ENCODE measurements around the gene CDO1. TPM values are rescaled to one million over a fixed set of nuclear protein-coding genes. Genes with fewer than 3 reads are reported as not detected.
A peak's percentile ranks its signal among the peaks of the same experiment; 100 is the strongest.

The CDO1 gene
- total RNA-seq: under 1 TPM in 1 of 2 experiments, not detected in 1; 0.16 TPM
- not detected for polyA plus RNA-seq

DNA sequence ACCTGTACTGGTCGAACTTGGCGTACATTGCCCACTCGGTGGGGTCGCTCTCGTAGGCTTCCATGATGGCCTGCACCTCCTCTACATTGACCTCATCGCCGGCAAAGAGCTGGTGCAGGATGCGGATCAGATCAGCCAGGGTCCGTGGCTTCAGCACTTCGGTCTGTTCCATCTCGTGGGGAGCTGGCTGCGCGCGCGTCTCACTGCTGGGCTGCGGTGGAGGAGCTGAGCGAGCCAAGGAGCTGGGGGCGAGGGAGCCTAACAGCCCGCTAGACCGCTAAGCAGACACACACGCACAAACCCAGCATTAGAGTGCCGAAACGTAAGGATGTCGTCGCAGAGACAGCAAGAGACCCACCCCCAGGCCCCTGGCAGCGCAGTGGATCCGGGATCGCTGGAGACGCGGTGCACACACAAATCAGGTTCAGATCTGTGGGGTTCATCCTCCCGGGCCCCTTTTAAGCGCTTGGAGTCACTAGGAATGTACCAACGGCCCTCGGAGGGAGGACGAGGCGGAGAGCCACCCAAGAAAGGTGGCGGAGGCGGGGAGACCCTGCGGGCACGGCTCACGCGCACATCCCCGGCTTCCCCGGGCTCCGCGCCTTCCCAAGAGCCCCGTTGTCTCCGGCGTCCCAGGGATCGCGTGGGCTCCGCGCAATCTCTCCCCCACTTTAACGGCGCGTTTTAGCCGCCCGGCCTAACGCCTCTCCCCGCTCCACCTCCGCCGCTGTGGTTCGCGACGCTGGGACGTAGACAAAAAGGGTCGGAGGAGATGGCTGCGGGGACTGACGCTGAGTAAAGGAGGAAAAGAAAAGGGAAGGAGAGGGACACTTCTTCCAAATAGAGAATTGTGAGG is at the start of gene CDO1:
Gene CDO1, minus strand, starts transcription at position 434 of the 856 bp plus-strand sequence. Its CDS starts 262 bp downstream, at position 172.
- ChIA-PET CTCF (interaction anchor here (0.6 kb wide), 1 partner anchor 719 kb away, joined by 3 read pairs; no protein-coding TSS in a partner anchor), POLR2A (no interaction called here)
- DNase-seq: no peak
- H3K9me3 ChIP-seq (ENCODE audit: low read length): no peaks in the 10 kb centered on the region
- Mint-ChIP-seq H3K4me1 (peaks cover 16 to 26% (median 20%) of the 10 kb centered on the region in 3 donors), H3K4me3 (peak within 1 kb of the TSS; percentile 33 to 85 (median 69)), H3K36me3 (no peaks in the 10 kb centered on the region), H3K27me3 (peaks cover 56 to 79% of the 10 kb centered on the region in 2 donors), H3K27ac (no peak within 1 kb of the TSS), H3K9me3 (no peaks in the 10 kb centered on the region)
- H3K27ac ChIP-seq (ENCODE audit: low read depth, low read length): no peak within 1 kb of the TSS
- no peak within 1 kb of the TSS for H3K4me3 ChIP-seq (ENCODE audit: low read length)
- H3K4me1 ChIP-seq (ENCODE audit: insufficient read depth, low read length): no peaks in the 10 kb centered on the region
- H3K36me3 ChIP-seq (ENCODE audit: insufficient read depth, low read length): no peaks in the 10 kb centered on the region
- peaks cover 34% of the 10 kb centered on the region for H3K27me3 ChIP-seq (ENCODE audit: insufficient read depth, low read length, poor library complexity, severe bottlenecking)

DNA sequence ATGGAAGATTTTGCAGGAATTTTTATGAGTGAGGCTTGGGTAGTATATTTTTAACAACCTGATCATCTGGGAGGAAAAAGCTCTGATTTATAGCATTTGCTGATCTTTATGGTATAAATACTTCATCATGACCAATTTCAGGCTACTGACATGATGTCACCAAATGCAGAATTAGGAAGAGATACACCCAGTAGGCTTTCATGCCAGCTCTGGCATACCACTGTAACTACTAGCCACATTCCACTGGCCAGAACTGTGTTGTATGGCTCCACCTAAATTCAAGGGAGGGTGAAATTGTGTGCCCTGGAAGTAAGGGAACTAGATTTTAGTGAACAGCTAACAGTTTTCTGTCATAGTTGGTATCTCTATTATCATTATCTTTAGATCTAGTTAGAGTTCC is 42.9 kb upstream of the CDO1 start:
- Histone ChIP-seq H3K36me3 (ENCODE audit: insufficient read depth, low read length) (peaks cover under 1% of the 10 kb centered on the region), H3K4me1 (ENCODE audit: insufficient read depth, low read length) (no peaks in the 10 kb centered on the region), H3K27ac (ENCODE audit: low read depth, low read length) (no peak overlapping the region), H3K27me3 (ENCODE audit: insufficient read depth, low read length, poor library complexity, severe bottlenecking) (no peaks in the 10 kb centered on the region), H3K9me3 (ENCODE audit: low read length) (no peaks in the 10 kb centered on the region), H3K4me3 (ENCODE audit: low read length) (no peak overlapping the region)
- Mint-ChIP-seq H3K4me3 (no peak overlapping the region), H3K36me3 (peaks cover 0 to 2% (median 1%) of the 10 kb centered on the region in 3 donors), H3K4me1 (peaks cover 28 to 54% (median 49%) of the 10 kb centered on the region in 3 donors), H3K9me3 (peaks cover 0 to 2% (median 0%) of the 10 kb centered on the region in 5 donors), H3K27ac (no peak overlapping the region), H3K27me3 (no peaks in the 10 kb centered on the region)
- DNase-seq: no peak
- ChIA-PET CTCF (no interaction called here), POLR2A (no interaction called here)

DNA sequence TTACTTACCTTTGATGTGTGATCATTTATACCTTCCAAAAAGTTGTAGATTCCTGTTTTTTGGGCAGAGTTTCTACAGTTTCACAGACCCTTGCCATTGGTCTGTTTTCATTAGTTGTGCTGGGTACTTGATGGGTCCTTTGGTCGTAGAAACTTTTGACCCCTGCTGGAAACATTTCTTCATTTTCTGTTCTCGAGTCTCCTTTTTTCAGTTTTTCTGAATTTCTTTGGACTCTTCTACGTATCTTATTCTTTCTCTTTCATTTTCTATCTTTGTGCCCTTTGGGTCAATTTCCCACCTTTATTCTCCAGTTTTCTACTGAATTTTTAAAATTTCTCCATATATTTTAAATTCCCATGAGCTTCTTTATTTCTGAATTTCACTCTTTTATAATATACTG is 41.9 kb upstream of the CDO1 start:
- peaks cover 4 to 8% (median 6%) of the 10 kb centered on the region in 3 donors for H3K36me3 Mint-ChIP-seq
- no peak overlapping the region for H3K27ac ChIP-seq (ENCODE audit: low read depth, low read length)
- H3K27me3 ChIP-seq (ENCODE audit: insufficient read depth, low read length, poor library complexity, severe bottlenecking): no peaks in the 10 kb centered on the region
- no peak for DNase-seq
- H3K4me3 Mint-ChIP-seq: peak overlapping the region in 6 of 7 donors; percentile 7 to 63 (median 28)
- POLR2A ChIA-PET: no interaction called here
- H3K36me3 ChIP-seq (ENCODE audit: insufficient read depth, low read length): peaks cover 5% of the 10 kb centered on the region
- H3K4me1 ChIP-seq (ENCODE audit: insufficient read depth, low read length): no peaks in the 10 kb centered on the region
- no peak overlapping the region for H3K4me3 ChIP-seq (ENCODE audit: low read length)
- peaks cover 0 to 7% (median 5%) of the 10 kb centered on the region in 5 donors for H3K9me3 Mint-ChIP-seq
- no peaks in the 10 kb centered on the region for H3K27me3 Mint-ChIP-seq
- peak overlapping the region in 1 of 8 donors; percentile 63 for H3K27ac Mint-ChIP-seq
- CTCF ChIA-PET: no interaction called here
- no peaks in the 10 kb centered on the region for H3K9me3 ChIP-seq (ENCODE audit: low read length)
- H3K4me1 Mint-ChIP-seq: peaks cover 32 to 54% (median 45%) of the 10 kb centered on the region in 3 donors

DNA sequence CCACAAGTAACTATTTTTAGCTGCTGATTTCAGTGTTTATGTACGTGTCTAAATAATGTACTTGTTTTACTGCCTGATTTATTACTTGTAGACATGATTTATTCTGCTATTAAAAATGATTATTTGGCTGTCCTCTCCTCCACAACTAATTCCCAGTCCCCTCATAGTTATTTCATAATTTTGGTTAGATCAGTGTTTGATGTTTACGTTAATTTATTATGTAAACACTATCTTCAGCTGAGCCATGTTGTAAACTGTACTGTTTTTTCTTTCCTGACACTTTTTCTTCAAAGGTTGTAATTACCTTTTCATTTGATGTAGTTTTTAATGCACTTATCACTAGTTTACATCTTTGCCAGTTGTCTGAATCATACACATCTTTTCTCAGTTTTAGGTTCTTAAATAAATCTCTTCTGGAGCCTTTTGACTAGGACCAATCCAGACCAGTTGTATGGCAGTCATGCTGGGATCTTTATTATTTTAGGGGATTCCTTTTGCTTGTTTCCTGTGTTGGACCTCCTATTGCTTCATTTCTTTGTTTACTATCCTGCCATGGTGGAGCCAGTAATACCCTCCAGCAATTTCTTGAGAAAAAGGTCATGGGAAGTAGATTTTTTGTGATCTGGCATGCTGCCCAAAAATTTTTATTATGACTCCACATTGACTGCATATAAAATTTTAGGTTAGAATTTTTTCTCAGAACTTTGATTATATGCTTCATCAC is 41.3 kb upstream of the CDO1 start:
- ChIA-PET POLR2A (no interaction called here), CTCF (no interaction called here)
- Mint-ChIP-seq H3K4me1 (peaks cover 36 to 60% (median 50%) of the 10 kb centered on the region in 3 donors), H3K36me3 (peaks cover 4 to 12% (median 6%) of the 10 kb centered on the region in 3 donors), H3K4me3 (peak overlapping the region in 1 of 7 donors; percentile 22), H3K9me3 (peaks cover 0 to 10% (median 6%) of the 10 kb centered on the region in 5 donors), H3K27ac (no peak overlapping the region), H3K27me3 (no peaks in the 10 kb centered on the region)
- Histone ChIP-seq H3K9me3 (ENCODE audit: low read length) (no peaks in the 10 kb centered on the region), H3K4me1 (ENCODE audit: insufficient read depth, low read length) (no peaks in the 10 kb centered on the region), H3K4me3 (ENCODE audit: low read length) (no peak overlapping the region), H3K27me3 (ENCODE audit: insufficient read depth, low read length, poor library complexity, severe bottlenecking) (no peaks in the 10 kb centered on the region), H3K27ac (ENCODE audit: low read depth, low read length) (no peak overlapping the region), H3K36me3 (ENCODE audit: insufficient read depth, low read length) (peaks cover 5% of the 10 kb centered on the region)
- no peak for DNase-seq

DNA sequence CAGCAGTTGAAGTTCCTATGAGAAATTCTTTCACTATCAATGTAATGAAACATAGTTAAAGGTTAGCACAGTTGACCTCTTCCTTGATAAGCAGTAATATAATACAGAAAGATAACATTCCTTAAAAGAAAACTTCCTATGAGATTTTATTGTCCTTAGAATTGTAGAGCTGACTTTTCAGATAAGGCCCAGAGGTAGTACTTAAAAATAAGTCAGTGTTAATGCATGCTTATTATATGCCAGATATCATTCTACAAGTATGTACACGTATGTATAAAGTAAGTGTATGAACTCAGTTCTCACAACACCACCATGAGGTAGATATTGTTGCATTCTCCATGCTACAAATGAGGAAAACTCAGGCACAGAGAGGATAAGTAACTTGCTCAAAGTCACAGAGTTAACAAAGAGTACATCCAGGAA is 40.6 kb upstream of the CDO1 start:
- DNase-seq: no peak
- no peak overlapping the region for H3K4me3 Mint-ChIP-seq
- H3K4me1 Mint-ChIP-seq: peaks cover 36 to 65% (median 50%) of the 10 kb centered on the region in 3 donors
- no peaks in the 10 kb centered on the region for H3K9me3 ChIP-seq (ENCODE audit: low read length)
- H3K4me1 ChIP-seq (ENCODE audit: insufficient read depth, low read length): no peaks in the 10 kb centered on the region
- H3K9me3 Mint-ChIP-seq: peaks cover 0 to 10% (median 6%) of the 10 kb centered on the region in 5 donors
- H3K27me3 ChIP-seq (ENCODE audit: insufficient read depth, low read length, poor library complexity, severe bottlenecking): no peaks in the 10 kb centered on the region
- ChIA-PET CTCF (no interaction called here), POLR2A (no interaction called here)
- no peak overlapping the region for H3K4me3 ChIP-seq (ENCODE audit: low read length)
- H3K36me3 Mint-ChIP-seq: peaks cover 4 to 12% (median 6%) of the 10 kb centered on the region in 3 donors
- H3K27ac ChIP-seq (ENCODE audit: low read depth, low read length): no peak overlapping the region
- H3K27ac Mint-ChIP-seq: no peak overlapping the region
- H3K36me3 ChIP-seq (ENCODE audit: insufficient read depth, low read length): peaks cover 5% of the 10 kb centered on the region
- H3K27me3 Mint-ChIP-seq: no peaks in the 10 kb centered on the region

GRCh38 chr5:115855959-115856358 is 39.5 kb upstream of the CDO1 start:
- H3K27ac ChIP-seq (ENCODE audit: low read depth, low read length): no peak overlapping the region
- no peaks in the 10 kb centered on the region for H3K27me3 Mint-ChIP-seq
- H3K4me3 Mint-ChIP-seq: no peak overlapping the region
- CTCF ChIA-PET: no interaction called here
- peaks cover 5% of the 10 kb centered on the region for H3K36me3 ChIP-seq (ENCODE audit: insufficient read depth, low read length)
- POLR2A ChIA-PET: interaction anchor here (0.6 kb wide), 1 partner anchor 221 kb away, joined by 5 read pairs; no protein-coding TSS in a partner anchor
- H3K9me3 ChIP-seq (ENCODE audit: low read length): no peaks in the 10 kb centered on the region
- peaks cover 38 to 69% (median 53%) of the 10 kb centered on the region in 3 donors for H3K4me1 Mint-ChIP-seq
- no peaks in the 10 kb centered on the region for H3K4me1 ChIP-seq (ENCODE audit: insufficient read depth, low read length)
- no peak for DNase-seq
- peaks cover 4 to 12% (median 6%) of the 10 kb centered on the region in 3 donors for H3K36me3 Mint-ChIP-seq
- peaks cover 0 to 10% (median 6%) of the 10 kb centered on the region in 5 donors for H3K9me3 Mint-ChIP-seq
- no peaks in the 10 kb centered on the region for H3K27me3 ChIP-seq (ENCODE audit: insufficient read depth, low read length, poor library complexity, severe bottlenecking)
- peak overlapping the region in 1 of 8 donors; percentile 25 for H3K27ac Mint-ChIP-seq
- H3K4me3 ChIP-seq (ENCODE audit: low read length): no peak overlapping the region

- H3K27me3 ChIP-seq (ENCODE audit: insufficient read depth, low read length, poor library complexity, severe bottlenecking): no peaks in the 10 kb centered on the region
- H3K27ac ChIP-seq (ENCODE audit: low read depth, low read length): no peak overlapping the region
- no peak overlapping the region for H3K4me3 Mint-ChIP-seq
- H3K4me3 ChIP-seq (ENCODE audit: low read length): no peak overlapping the region
- peaks cover 0 to 10% (median 6%) of the 10 kb centered on the region in 5 donors for H3K9me3 Mint-ChIP-seq
- H3K4me1 Mint-ChIP-seq: peaks cover 42 to 74% (median 63%) of the 10 kb centered on the region in 3 donors
- CTCF ChIA-PET: no interaction called here
- DNase-seq: no peak
- no peaks in the 10 kb centered on the region for H3K27me3 Mint-ChIP-seq
- H3K9me3 ChIP-seq (ENCODE audit: low read length): no peaks in the 10 kb centered on the region
- H3K27ac Mint-ChIP-seq: peak overlapping the region in 1 of 8 donors; percentile 31
- H3K36me3 Mint-ChIP-seq: peaks cover 4 to 12% (median 6%) of the 10 kb centered on the region in 3 donors
- POLR2A ChIA-PET: no interaction called here
- peaks cover 5% of the 10 kb centered on the region for H3K36me3 ChIP-seq (ENCODE audit: insufficient read depth, low read length)
- no peaks in the 10 kb centered on the region for H3K4me1 ChIP-seq (ENCODE audit: insufficient read depth, low read length)
Observed at GRCh38 chr5:115854139-115854538, 37.7 kb upstream of the CDO1 start.
